Lower leg skin (tissue), 4 donors: ENCODE data around the gene SPAG4. TPM values are rescaled to one million over a fixed set of nuclear protein-coding genes. Genes with fewer than 3 reads are reported as not detected.

ENCODE experiments used
- DNase-seq, 2 donors: peaks; one replicate each; pipeline ENCODE4 v3.0.0-alpha.2; 2019; ENCODE audit warnings: low spot score in 2 of 2
- H3K4me3 ChIP-seq: fragments of 200-600 bp; sonication (generic); 2 replicates; pipeline ENCODE4 v1.5.1; 2017; ENCODE audit warnings: mild to moderate bottlenecking, low read depth; ENCODE audit not compliant: poor library complexity, severe bottlenecking
- POLR2A ChIP-seq, 2 donors: fragments of 450-650 bp; IDR thresholded peaks; one replicate each; pipeline ENCODE4 v1.6.1; 2016 to 2017; ENCODE audit warnings: antibody characterized with exemption in 2 of 2, mild to moderate bottlenecking in 1 of 2, moderate library complexity in 1 of 2
- WGBS, 2 donors: methylation state at CpG; one replicate each; pipeline ENCODE4 v1.1.5; 2018; 5-methylcytosine and 5-hydroxymethylcytosine counted together
- intact Hi-C: fragments of 100-400 bp; cut with DNase I; formaldehyde crosslinking; loops from one replicate; pipeline ENCODE4 v1.15.0; 2023; ENCODE audit warnings: low total_unique reads
- total RNA-seq, 4 donors: library from RNA; depleted of rRNA; stranded (reverse); fragments of >200 nt; gene quantifications; one replicate each; pipeline ENCODE4 v1.1.0, GENCODE V29; 2016
- TF ChIP-seq, protein P1 (sequence below), 3 donors: fragments of 450-650 bp; IDR thresholded peaks; one replicate each; pipeline ENCODE4 v1.5.1; 2016; ENCODE audit warnings: antibody characterized with exemption in 3 of 3, mild to moderate bottlenecking in 3 of 3, moderate library complexity in 2 of 3

The SPAG4 gene
- total RNA-seq, 4 donors from 2014 or later = 1.2 to 2.5 (median 1.9) TPM; not detected in 1

DNA sequence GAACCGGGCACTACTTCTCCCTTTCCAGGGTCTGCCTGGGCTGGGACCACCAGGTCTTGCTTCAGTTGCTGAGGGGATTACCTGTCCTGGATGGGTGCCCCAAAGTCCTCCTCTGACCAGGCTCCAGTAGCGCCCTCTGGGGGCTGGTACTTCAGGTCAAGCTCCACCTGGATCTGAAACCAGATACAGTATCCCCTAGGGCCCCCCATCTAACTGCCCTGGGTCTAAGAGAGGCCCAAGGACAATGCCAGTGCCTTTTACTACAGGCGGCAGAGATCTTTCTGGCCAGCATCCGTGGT is 11.2 kb upstream of the SPAG4 start:
- intact Hi-C loops = no loop called here
- DNase-seq = no peak
- no peak for TF ChIP-seq POLR2A (IDR thresholded peaks at IDR 0.05)
- TF ChIP-seq, protein P1, sequence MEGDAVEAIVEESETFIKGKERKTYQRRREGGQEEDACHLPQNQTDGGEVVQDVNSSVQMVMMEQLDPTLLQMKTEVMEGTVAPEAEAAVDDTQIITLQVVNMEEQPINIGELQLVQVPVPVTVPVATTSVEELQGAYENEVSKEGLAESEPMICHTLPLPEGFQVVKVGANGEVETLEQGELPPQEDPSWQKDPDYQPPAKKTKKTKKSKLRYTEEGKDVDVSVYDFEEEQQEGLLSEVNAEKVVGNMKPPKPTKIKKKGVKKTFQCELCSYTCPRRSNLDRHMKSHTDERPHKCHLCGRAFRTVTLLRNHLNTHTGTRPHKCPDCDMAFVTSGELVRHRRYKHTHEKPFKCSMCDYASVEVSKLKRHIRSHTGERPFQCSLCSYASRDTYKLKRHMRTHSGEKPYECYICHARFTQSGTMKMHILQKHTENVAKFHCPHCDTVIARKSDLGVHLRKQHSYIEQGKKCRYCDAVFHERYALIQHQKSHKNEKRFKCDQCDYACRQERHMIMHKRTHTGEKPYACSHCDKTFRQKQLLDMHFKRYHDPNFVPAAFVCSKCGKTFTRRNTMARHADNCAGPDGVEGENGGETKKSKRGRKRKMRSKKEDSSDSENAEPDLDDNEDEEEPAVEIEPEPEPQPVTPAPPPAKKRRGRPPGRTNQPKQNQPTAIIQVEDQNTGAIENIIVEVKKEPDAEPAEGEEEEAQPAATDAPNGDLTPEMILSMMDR (IDR thresholded peaks at IDR 0.05) = no peak
- 62 to 70% methylated on average over 4 of the region's 4 CpGs for WGBS, 2 donors
- H3K4me3 ChIP-seq = no peak overlapping the region

DNA sequence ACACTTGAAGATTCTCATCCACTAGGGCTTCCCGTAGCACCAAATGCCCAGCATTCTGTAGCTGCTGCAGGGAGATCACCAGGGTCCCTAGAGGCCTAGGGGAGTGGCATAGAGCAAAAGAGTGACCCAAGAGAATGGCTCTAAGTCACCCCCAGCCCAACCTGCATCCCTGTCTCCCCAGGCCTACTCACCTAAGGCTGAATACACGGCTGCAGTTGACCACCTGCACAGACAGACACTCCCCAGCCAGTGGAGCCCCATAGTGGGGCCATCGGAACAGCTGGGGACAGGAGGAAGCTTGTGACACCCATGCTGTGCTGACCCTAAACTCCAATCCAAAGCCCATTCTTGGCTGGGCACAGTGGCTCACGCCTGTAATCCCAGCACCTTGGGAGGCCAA is 9.5 kb upstream of the SPAG4 start:
- no peak for DNase-seq
- intact Hi-C loops = no loop called here
- 96 to 97% methylated on average over 4 of the region's 4 CpGs for WGBS, 2 donors
- TF ChIP-seq, protein P1 (IDR thresholded peaks at IDR 0.05) = no peak
- no peak for TF ChIP-seq POLR2A (IDR thresholded peaks at IDR 0.05)
- no peak overlapping the region for H3K4me3 ChIP-seq

DNA sequence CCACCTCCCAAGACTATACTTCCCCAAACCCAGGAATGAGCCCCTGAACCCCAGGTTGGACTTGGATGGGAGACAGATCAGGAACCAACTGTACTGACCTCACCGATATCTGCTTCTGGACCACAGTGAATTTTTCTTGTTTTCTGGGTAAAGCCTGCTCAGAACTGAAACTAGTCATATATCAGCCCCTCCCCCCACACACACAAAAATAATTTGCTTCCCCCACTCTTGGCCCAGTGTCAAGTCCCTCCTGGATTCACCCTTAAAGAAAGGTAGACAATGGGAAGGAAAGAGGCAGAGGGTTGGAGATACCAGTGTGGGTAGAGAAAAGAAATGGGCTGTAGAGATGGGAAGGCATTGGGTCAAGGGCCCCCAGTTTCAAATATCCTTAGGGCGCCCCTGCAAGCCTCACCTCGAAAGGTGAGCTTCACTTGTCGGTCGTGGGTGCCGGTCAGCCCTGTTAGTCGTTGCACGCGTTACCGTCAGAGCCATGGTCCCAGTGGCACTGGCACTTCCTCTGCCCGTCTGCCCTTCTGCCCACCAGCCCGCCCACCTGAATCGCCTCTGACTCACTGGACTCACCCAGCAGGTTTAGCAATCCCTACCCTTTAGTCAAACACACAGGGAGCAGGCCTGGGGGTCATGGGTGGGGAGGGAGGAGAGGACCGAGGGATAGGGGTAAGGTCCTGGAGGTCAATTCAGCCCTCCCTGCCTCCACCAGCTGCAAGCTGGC is 8.5 kb upstream of the SPAG4 start:
- 81 to 82% methylated on average over 14 of the region's 14 CpGs for WGBS, 2 donors
- no peak for DNase-seq
- intact Hi-C loops = no loop called here
- H3K4me3 ChIP-seq = no peak overlapping the region
- TF ChIP-seq, protein P1 (IDR thresholded peaks at IDR 0.05) = no peak
- TF ChIP-seq POLR2A (IDR thresholded peaks at IDR 0.05) = no peak

DNA sequence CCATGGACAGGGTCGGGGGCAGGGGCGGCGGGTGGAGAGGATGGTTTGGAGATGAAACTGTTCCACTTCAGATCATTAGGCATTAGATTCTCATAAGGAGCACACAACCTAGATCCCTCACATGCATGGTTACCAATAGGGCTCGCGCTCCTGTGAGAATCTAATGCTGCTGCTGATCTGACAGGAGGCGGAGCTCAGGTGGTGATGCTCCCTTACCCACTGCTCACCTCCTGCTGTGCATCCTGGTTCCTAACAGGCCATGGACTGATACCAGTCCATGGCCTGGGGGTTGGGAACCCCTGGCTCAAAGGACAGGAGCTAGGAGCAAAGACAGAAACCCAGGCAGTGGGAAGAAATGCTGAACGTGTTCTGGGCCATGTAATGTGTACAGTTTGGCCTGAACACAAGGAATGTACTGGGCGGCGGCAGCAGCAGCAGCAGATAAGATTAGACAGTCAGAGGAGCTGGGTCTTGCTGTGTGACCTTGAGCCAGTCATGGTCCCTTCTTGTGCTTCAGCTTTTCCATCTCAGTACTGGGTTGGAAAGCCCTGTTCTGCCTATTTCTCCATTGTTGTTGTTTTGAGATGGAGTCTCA is 4.7 kb upstream of the SPAG4 start:
- WGBS, 2 donors = 86 to 92% methylated on average over 9 of the region's 9 CpGs
- no peak for DNase-seq
- TF ChIP-seq POLR2A (IDR thresholded peaks at IDR 0.05) = no peak
- TF ChIP-seq, protein P1 (IDR thresholded peaks at IDR 0.05) = no peak
- intact Hi-C loops = no loop called here
- H3K4me3 ChIP-seq = no peak overlapping the region

DNA sequence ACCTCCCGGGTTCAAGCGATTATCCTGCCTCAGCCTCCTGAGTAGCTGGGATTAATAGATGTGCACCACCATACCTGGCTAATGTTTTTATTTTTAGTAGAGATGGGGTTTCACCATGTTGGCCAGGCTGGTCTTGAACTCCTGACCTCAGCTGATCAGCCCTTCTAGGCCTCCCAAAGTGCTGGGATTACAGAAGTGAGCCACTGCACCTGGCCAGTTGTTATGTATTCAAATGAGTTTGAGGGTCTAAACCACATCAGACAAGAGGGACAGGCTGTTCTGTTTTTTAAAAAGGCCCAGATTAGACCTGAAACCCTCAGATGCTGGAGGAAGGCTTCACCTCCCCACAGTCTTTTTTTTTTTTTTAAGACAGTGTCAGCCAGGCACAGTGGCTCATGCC is 4.1 kb upstream of the SPAG4 start:
- no peak for DNase-seq
- 81 to 96% methylated on average over 2 of the region's 2 CpGs for WGBS, 2 donors
- intact Hi-C loops = no loop called here
- no peak overlapping the region for H3K4me3 ChIP-seq
- TF ChIP-seq, protein P1 (IDR thresholded peaks at IDR 0.05) = no peak
- TF ChIP-seq POLR2A (IDR thresholded peaks at IDR 0.05) = no peak
